Osteoblast (primary cell): Measurements from ENCODE around the gene IL17REL. TPM values are rescaled to one million over a fixed set of nuclear protein-coding genes. Genes with fewer than 3 reads are reported as not detected.
A peak's percentile ranks its signal among the peaks of the same experiment; 100 is the strongest.

Source experiments
- DNase-seq: peaks from one replicate; pipeline ENCODE4 v3.0.0; 2011; ENCODE audit warnings: low spot score, mixed read lengths; ENCODE audit not compliant: insufficient read length; ENCODE audit errors: missing footprints
- H2AFZ ChIP-seq: 2 replicates; pipeline ENCODE4 v1.6.0; 2011; ENCODE audit warnings: mild to moderate bottlenecking, low read length
- H3K27ac ChIP-seq: 2 replicates; pipeline ENCODE4 v1.5.1; 2011; ENCODE audit warnings: mild to moderate bottlenecking, low read depth, low read length, moderate library complexity
- H3K27me3 ChIP-seq: 2 replicates; pipeline ENCODE4 v1.6.0; 2012; ENCODE audit warnings: mild to moderate bottlenecking, control low read depth, inconsistent platforms, low read length, moderate library complexity; ENCODE audit not compliant: insufficient read depth
- H3K36me3 ChIP-seq: 2 replicates; pipeline ENCODE4 v1.5.1; 2011; ENCODE audit warnings: mild to moderate bottlenecking, low read length, control low read depth, moderate library complexity; ENCODE audit not compliant: insufficient read depth
- H3K4me1 ChIP-seq: 2 replicates; pipeline ENCODE4 v1.5.1; 2011; ENCODE audit warnings: mild to moderate bottlenecking, low read length, control low read depth, moderate library complexity; ENCODE audit not compliant: insufficient read depth
- H3K4me2 ChIP-seq: 2 replicates; pipeline ENCODE4 v1.6.0; 2011; ENCODE audit warnings: mild to moderate bottlenecking, low read length; ENCODE audit not compliant: insufficient read depth
- H3K4me3 ChIP-seq: fragments of 200-600 bp; sonication (generic); 3 replicates; pipeline ENCODE4 v1.5.1; 2012; ENCODE audit warnings: mild to moderate bottlenecking, low read length, inconsistent platforms; ENCODE audit not compliant: insufficient read depth
- H3K79me2 ChIP-seq: 2 replicates; pipeline ENCODE4 v1.6.0; 2012; ENCODE audit warnings: mild to moderate bottlenecking, low read length, control low read depth, inconsistent platforms; ENCODE audit not compliant: insufficient read depth
- H3K9me3 ChIP-seq: 2 replicates; pipeline ENCODE4 v1.5.1; 2011; ENCODE audit warnings: low read depth, low read length, control low read depth
- H4K20me1 ChIP-seq: 2 replicates; pipeline ENCODE4 v1.6.0; 2012; ENCODE audit warnings: mild to moderate bottlenecking, low read length, control low read depth; ENCODE audit not compliant: insufficient read depth
- CTCF ChIP-seq: IDR thresholded peaks from 2 replicates; pipeline ENCODE4 v1.5.1; 2011; ENCODE audit warnings: mild to moderate bottlenecking, low read depth, low read length, moderate library complexity; ENCODE audit errors: extremely low read depth
- total RNA-seq: library from RNA; depleted of rRNA; stranded (reverse); fragments of >200 nt; gene quantifications from 2 replicates; pipeline ENCODE4 v1.2.3, GENCODE V29; 2012

Gene IL17REL
- total RNA-seq, 1 donor = not detected

GRCh38 chr22:50011447-50012210, 936 bp downstream of the IL17REL start:
- no peak for TF ChIP-seq CTCF
- Histone ChIP-seq H2AFZ (no peak overlapping the region), H3K79me2 (no peaks in the 10 kb centered on the region), H3K4me2 (no peak overlapping the region), H3K4me1 (no peaks in the 10 kb centered on the region), H4K20me1 (no peaks in the 10 kb centered on the region), H3K36me3 (no peaks in the 10 kb centered on the region), H3K9me3 (no peaks in the 10 kb centered on the region), H3K27me3 (peaks cover 47% of the 10 kb centered on the region), H3K4me3 (no peak overlapping the region), H3K27ac (no peak overlapping the region)
- peak; percentile 89 for DNase-seq

DNA sequence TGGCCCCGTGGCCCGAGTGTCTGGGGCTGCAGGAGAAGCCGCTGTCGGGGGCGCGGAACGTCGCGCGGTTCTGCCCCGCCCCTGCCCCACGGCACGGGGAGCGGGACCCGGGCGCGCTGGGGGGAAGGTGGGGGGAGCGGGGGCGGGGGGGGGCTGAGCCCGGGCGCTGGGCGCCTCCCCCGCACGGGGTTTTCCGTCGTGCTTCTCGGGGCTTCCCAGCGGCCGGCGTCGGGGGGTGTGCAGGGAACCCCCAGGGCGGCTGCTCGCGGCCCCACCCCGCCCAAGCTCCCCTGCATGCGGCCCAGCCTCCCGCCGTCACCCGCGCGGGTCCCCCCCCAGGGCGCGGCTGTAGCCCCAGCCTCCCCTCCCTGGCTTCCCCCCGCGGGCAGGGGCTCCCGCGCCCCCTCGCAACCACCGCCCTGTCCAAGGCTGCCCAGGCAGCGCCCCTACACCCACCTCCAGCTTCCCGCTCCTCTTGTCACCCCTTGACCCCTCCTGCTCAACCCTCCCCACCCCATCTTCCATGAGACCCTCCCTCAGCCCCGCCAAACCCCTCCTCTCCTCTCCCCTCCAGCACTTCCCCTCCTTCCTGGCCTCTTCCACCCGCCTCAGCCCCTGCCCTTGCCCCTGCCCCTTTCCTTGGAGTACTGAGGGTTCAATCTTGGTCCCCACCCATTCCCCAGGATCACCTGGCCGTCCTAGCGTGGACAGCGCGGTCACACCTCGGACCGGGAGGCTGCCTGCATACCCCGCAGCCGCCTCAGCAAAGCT, 1.7 kb downstream of the IL17REL start:
- Histone ChIP-seq H3K4me1 (no peaks in the 10 kb centered on the region), H3K4me3 (no peak overlapping the region), H3K9me3 (no peaks in the 10 kb centered on the region), H2AFZ (no peak overlapping the region), H3K27ac (no peak overlapping the region), H4K20me1 (no peaks in the 10 kb centered on the region), H3K79me2 (no peaks in the 10 kb centered on the region), H3K27me3 (peaks cover 47% of the 10 kb centered on the region), H3K36me3 (no peaks in the 10 kb centered on the region), H3K4me2 (no peak overlapping the region)
- no peak for TF ChIP-seq CTCF
- DNase-seq = peak; percentile 63

DNA sequence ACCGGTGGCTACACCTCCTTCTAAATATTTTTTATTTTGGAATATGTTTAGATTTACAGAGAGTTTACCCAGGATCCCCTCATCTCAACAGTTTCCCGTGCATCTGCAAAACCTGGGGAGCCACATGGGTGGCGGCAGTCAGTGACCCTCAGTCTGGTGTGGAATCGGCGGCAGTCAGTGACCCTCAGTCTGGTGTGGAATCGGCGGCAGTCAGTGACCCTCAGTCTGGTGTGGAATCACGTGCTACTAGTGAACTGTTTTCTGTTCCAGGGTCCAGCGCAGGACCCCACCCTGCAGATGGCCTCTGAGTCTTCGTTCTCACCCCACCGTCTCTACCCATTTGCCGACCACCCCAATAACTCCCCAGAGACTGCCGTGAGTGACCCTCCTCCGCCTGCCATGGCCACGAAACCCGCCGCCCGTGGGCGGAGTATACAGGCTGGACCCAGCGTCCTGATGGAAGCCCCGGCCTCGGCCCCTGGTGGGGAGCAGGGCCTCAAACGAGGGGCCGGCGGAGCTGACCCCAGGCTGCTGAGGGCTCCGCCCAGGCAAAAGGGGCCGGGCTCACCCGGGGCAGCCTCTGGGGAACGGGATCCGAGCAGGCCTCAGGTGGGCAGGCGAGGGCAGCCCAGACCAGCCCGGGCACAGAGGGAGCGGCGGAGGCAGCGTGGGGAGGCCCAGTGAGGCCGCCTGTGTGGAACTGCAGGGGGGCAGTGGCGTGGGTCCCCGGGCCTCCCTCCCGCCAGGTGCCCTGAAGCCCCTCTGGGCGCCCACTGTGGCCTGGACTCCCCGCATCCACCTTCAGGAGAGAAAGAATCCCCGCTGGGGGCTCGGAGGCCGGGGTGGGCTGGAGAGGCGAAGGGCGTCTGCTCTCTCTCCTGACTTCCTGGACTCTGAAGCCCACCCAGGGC, 2.5 kb downstream of the IL17REL start:
- Histone ChIP-seq H3K4me2 (no peak overlapping the region), H3K4me3 (no peak overlapping the region), H3K79me2 (no peaks in the 10 kb centered on the region), H3K9me3 (no peaks in the 10 kb centered on the region), H3K27me3 (peaks cover 46% of the 10 kb centered on the region), H3K27ac (no peak overlapping the region), H3K36me3 (no peaks in the 10 kb centered on the region), H3K4me1 (no peaks in the 10 kb centered on the region), H2AFZ (no peak overlapping the region), H4K20me1 (no peaks in the 10 kb centered on the region)
- TF ChIP-seq CTCF = no peak
- DNase-seq = peak; percentile 77
